ENCODE results near the gene TPRN.

Gene TPRN

DNA sequence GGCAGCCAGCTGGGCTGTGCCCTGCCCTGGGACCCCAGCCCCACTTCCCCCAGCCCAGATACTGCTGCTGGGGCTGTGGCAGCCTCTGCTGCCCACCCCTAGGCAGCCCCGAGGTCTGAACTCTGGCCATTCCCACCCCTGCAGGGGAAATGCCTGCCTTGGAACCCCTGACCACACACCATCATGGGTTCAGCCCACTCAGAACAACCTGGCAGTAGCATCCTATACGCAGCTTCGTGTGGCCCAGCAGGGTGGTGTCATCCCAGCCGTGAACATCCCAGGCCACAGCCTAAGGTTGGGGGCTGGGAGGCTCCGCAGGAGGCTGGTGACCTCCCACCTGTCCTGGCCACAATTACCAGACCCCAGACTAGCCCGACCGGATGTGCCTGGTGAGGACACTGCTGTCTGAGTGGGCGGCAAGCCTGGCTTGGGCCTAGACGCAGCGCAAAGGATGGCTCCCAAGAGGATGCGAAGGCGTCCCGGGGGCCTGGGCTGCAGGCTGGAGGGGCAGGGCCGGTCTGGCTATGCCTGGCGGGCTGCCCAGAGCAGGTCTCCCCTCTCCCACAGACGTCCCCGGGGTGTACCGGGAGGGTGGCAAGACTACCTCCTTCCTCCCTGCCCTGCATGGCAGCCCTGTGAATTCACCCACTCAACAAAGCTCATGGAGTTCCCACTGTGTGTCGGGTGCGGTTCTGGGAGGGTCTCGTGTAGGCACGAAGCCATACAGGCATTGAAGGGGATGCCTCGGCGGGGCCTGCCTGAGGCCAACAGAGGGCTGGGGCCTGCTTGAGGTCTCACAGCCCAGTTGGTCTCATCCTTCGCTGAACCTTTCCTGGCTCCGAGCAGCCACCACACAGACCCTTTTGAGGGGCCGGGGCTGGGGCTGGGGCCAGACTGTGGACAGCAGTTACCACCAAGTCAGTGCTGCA lies 28.7 kb upstream of the TPRN start:
- H3K27me3 ChIP-seq (ENCODE audit: control insufficient read depth in 1 of 2, insufficient read depth in 2 of 2, low read length in 2 of 2): peaks cover 12 to 28% of the 10 kb centered on the region in 2 donors
- no peaks in the 10 kb centered on the region for H3K36me3 ChIP-seq (ENCODE audit: control insufficient read depth in 1 of 2, insufficient read depth in 2 of 2, low read length in 2 of 2)
- H3K4me1 ChIP-seq (ENCODE audit: control insufficient read depth in 1 of 2, insufficient read depth in 2 of 2, low read length in 2 of 2): peaks cover 30 to 54% of the 10 kb centered on the region in 2 donors
- H3K27ac ChIP-seq (ENCODE audit: low read depth, low read length): peak overlapping the region; percentile 3
- no peak overlapping the region for H3K9ac ChIP-seq (ENCODE audit: low read depth in 1 of 2, low read length in 2 of 2)
- H3K9me3 ChIP-seq (ENCODE audit: control insufficient read depth in 1 of 2, low read length in 2 of 2): no peaks in the 10 kb centered on the region
- no peak overlapping the region for H3K4me3 ChIP-seq (ENCODE audit: low read depth in 1 of 2, low read length in 2 of 2)

DNA sequence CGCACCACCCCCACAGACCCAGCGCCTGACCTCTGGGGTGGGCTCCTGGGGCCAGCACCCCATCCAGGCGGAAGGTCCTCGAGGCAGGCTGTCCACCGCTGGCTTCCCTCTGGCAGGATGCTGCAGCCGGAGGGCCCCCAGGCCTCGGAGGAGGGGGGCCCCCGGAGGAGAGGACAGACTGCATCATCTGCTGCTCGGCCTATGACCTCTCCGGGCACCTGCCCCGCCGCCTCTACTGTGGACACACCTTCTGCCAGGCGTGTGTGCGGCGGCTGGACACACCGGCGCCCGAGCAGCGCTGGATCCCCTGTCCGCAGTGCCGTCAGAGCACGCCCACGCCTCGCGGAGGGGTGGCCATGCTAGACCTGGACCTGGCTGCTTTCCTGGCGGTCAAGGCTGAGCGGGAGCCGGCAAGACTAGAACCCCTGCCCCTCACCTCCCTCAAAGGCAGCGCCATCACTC lies 28.0 kb upstream of the TPRN start:
- no peaks in the 10 kb centered on the region for H3K9me3 ChIP-seq (ENCODE audit: control insufficient read depth in 1 of 2, low read length in 2 of 2)
- peaks cover 30 to 61% of the 10 kb centered on the region in 2 donors for H3K4me1 ChIP-seq (ENCODE audit: control insufficient read depth in 1 of 2, insufficient read depth in 2 of 2, low read length in 2 of 2)
- H3K4me3 ChIP-seq (ENCODE audit: low read depth in 1 of 2, low read length in 2 of 2): no peak overlapping the region
- peaks cover 11 to 25% of the 10 kb centered on the region in 2 donors for H3K27me3 ChIP-seq (ENCODE audit: control insufficient read depth in 1 of 2, insufficient read depth in 2 of 2, low read length in 2 of 2)
- no peak overlapping the region for H3K9ac ChIP-seq (ENCODE audit: low read depth in 1 of 2, low read length in 2 of 2)
- H3K27ac ChIP-seq (ENCODE audit: low read depth, low read length): no peak overlapping the region
- no peaks in the 10 kb centered on the region for H3K36me3 ChIP-seq (ENCODE audit: control insufficient read depth in 1 of 2, insufficient read depth in 2 of 2, low read length in 2 of 2)

DNA sequence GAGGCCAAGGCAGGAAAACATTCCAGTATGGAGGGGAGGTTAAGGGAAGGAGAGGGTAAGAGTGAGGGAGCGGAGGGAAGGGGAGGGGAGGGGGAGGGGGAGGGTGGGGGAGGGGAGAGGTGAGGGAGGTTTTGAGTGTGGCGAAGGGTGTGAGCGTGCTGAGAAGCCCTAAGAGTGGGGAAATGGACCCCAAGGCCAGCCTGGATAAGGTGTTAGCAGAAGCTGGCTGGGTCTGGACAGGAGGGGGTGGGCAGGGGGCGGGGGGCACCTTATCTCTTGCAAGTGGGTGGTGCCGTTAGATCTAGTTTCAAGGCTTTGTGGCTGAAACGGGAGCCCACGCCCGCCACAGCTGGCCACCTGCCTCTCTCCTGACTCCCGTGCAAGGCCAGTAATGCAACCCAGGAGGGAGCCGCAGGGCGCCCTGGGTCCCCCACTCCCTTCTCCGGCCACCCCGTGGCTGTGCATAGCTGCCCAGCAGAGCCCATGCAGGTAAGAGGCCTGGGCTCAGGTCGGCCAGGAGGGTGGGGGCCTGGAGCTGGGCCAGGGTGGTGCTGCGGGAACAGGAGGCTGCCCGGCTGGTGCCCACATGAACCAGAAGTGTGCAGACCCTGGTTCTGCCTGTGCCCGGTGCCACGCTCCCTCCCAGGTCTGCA lies 27.4 kb upstream of the TPRN start:
- H3K9me3 ChIP-seq (ENCODE audit: control insufficient read depth in 1 of 2, low read length in 2 of 2): no peaks in the 10 kb centered on the region
- peaks cover 11 to 20% of the 10 kb centered on the region in 2 donors for H3K27me3 ChIP-seq (ENCODE audit: control insufficient read depth in 1 of 2, insufficient read depth in 2 of 2, low read length in 2 of 2)
- peaks cover 32 to 63% of the 10 kb centered on the region in 2 donors for H3K4me1 ChIP-seq (ENCODE audit: control insufficient read depth in 1 of 2, insufficient read depth in 2 of 2, low read length in 2 of 2)
- no peak overlapping the region for H3K9ac ChIP-seq (ENCODE audit: low read depth in 1 of 2, low read length in 2 of 2)
- no peak overlapping the region for H3K4me3 ChIP-seq (ENCODE audit: low read depth in 1 of 2, low read length in 2 of 2)
- no peak overlapping the region for H3K27ac ChIP-seq (ENCODE audit: low read depth, low read length)
- H3K36me3 ChIP-seq (ENCODE audit: control insufficient read depth in 1 of 2, insufficient read depth in 2 of 2, low read length in 2 of 2): no peaks in the 10 kb centered on the region

GRCh38 chr9:137227054-137227852 lies 26.7 kb upstream of the TPRN start, which contains the start of gene RNF224:
Gene RNF224, plus strand, starts transcription at chr9:137227502. Its CDS starts 834 bp downstream, at chr9:137228336.
- Histone ChIP-seq H3K4me3 (ENCODE audit: low read depth in 1 of 2, low read length in 2 of 2) (no peak within 1 kb of the TSS), H3K9ac (ENCODE audit: low read depth in 1 of 2, low read length in 2 of 2) (peak within 1 kb of the TSS in 1 of 2 donors; percentile 7), H3K27ac (ENCODE audit: low read depth, low read length) (no peak within 1 kb of the TSS), H3K36me3 (ENCODE audit: control insufficient read depth in 1 of 2, insufficient read depth in 2 of 2, low read length in 2 of 2) (no peaks in the 10 kb centered on the region), H3K9me3 (ENCODE audit: control insufficient read depth in 1 of 2, low read length in 2 of 2) (no peaks in the 10 kb centered on the region), H3K27me3 (ENCODE audit: control insufficient read depth in 1 of 2, insufficient read depth in 2 of 2, low read length in 2 of 2) (peaks cover 11 to 17% of the 10 kb centered on the region in 2 donors), H3K4me1 (ENCODE audit: control insufficient read depth in 1 of 2, insufficient read depth in 2 of 2, low read length in 2 of 2) (peaks cover 34 to 63% of the 10 kb centered on the region in 2 donors)

DNA sequence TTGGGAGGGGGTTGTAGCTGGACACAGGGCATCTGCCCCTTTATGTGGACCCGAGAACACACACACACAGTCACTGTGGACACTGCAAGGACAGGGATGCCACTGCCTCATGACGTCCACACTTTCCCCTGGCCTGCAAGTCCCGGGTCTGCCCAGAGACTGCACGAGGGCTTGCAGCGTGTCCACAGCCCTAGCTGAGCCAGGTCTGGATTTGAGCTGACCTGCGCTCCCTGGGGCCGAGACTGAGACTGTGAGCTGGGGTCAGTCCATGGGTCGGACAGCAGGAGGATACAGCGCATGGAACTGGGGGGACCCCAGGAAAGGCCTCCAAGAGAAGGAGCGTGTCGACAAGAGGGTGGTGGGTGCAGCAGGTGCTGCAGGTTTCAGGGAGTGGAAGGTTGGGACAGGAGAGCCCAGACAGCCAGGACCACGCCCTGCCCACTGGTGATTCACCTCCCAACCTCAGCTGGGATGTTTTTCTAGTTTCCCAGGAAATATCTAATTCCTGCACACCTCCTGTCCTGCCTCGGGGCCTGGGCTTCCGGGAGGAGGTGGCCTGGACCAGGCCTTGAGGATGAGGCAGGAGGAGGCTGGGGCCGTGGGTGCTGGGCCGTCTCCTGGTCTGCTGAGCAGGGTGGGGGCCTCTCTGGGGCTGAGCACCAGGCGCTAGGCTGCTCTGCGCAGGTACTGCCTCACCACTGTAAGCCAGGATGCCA lies 26.0 kb upstream of the TPRN start:
- H3K9me3 ChIP-seq (ENCODE audit: control insufficient read depth in 1 of 2, low read length in 2 of 2): no peaks in the 10 kb centered on the region
- H3K9ac ChIP-seq (ENCODE audit: low read depth in 1 of 2, low read length in 2 of 2): no peak overlapping the region
- H3K4me1 ChIP-seq (ENCODE audit: control insufficient read depth in 1 of 2, insufficient read depth in 2 of 2, low read length in 2 of 2): peaks cover 34 to 58% of the 10 kb centered on the region in 2 donors
- H3K27ac ChIP-seq (ENCODE audit: low read depth, low read length): no peak overlapping the region
- H3K4me3 ChIP-seq (ENCODE audit: low read depth in 1 of 2, low read length in 2 of 2): no peak overlapping the region
- no peaks in the 10 kb centered on the region for H3K36me3 ChIP-seq (ENCODE audit: control insufficient read depth in 1 of 2, insufficient read depth in 2 of 2, low read length in 2 of 2)
- H3K27me3 ChIP-seq (ENCODE audit: control insufficient read depth in 1 of 2, insufficient read depth in 2 of 2, low read length in 2 of 2): peaks cover 4 to 12% of the 10 kb centered on the region in 2 donors

- no peak overlapping the region for H3K4me3 ChIP-seq (ENCODE audit: low read depth in 1 of 2, low read length in 2 of 2)
- peaks cover 4 to 12% of the 10 kb centered on the region in 2 donors for H3K27me3 ChIP-seq (ENCODE audit: control insufficient read depth in 1 of 2, insufficient read depth in 2 of 2, low read length in 2 of 2)
Measured at GRCh38 chr9:137225699-137226331, 25.3 kb upstream of the TPRN start.

DNA sequence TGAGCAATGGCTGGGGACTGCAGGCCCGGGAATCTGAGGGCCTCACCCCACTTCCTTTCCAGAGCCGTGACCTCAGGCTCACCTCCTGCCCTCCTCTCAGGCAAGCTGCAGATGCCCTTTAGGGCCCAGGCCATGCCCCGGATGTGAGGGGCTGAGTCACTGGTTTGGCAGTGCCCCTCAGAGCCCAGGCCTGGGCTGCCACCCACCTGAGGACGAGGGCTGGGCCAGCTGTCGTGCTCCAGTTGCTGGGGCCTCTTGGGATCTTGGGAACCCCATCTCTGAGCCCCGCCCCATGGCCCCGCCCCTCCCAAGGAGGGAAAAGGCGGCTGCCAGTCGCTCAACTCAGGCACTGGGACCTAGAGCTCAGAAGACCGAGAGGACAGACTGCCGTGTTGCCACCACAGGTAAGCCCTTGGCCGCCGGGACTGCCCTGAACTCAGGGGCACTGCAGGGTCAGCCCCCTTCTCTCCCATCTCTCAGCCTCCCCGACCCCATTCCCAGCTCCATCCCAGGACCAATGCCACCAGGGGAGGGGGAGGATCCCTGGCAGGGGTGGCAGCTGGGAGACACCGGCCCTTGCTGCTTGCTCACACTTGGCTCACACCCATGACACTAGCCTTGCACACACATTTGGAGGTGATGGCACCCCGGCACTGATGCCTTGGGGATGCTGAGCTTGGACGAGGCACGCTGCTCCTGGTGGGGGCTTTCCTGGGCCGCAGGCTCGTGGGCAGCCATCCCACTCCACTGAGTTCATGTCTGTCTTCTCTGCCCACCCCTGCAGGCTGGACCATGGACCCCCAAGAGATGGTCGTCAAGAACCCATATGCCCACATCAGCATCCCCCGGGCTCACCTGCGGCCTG lies 24.5 kb upstream of the TPRN start, which contains the start of gene CYSRT1:
CYSRT1 (plus strand) TSS at position 345 of the 865 bp plus-strand sequence; CDS start at position 793, 448 bp downstream.
- Histone ChIP-seq H3K4me1 (ENCODE audit: control insufficient read depth in 1 of 2, insufficient read depth in 2 of 2, low read length in 2 of 2) (peaks cover 19 to 43% of the 10 kb centered on the region in 2 donors), H3K27ac (ENCODE audit: low read depth, low read length) (no peak within 1 kb of the TSS)

More at GRCh38 chr9:137225699-137226331, 25.3 kb upstream of the TPRN start:
- H3K9ac ChIP-seq (ENCODE audit: low read depth in 1 of 2, low read length in 2 of 2): no peak overlapping the region
- no peaks in the 10 kb centered on the region for H3K36me3 ChIP-seq (ENCODE audit: control insufficient read depth in 1 of 2, insufficient read depth in 2 of 2, low read length in 2 of 2)
- H3K4me1 ChIP-seq (ENCODE audit: control insufficient read depth in 1 of 2, insufficient read depth in 2 of 2, low read length in 2 of 2): peaks cover 27 to 51% of the 10 kb centered on the region in 2 donors
- no peak overlapping the region for H3K27ac ChIP-seq (ENCODE audit: low read depth, low read length)
- H3K9me3 ChIP-seq (ENCODE audit: control insufficient read depth in 1 of 2, low read length in 2 of 2): no peaks in the 10 kb centered on the region

DNA sequence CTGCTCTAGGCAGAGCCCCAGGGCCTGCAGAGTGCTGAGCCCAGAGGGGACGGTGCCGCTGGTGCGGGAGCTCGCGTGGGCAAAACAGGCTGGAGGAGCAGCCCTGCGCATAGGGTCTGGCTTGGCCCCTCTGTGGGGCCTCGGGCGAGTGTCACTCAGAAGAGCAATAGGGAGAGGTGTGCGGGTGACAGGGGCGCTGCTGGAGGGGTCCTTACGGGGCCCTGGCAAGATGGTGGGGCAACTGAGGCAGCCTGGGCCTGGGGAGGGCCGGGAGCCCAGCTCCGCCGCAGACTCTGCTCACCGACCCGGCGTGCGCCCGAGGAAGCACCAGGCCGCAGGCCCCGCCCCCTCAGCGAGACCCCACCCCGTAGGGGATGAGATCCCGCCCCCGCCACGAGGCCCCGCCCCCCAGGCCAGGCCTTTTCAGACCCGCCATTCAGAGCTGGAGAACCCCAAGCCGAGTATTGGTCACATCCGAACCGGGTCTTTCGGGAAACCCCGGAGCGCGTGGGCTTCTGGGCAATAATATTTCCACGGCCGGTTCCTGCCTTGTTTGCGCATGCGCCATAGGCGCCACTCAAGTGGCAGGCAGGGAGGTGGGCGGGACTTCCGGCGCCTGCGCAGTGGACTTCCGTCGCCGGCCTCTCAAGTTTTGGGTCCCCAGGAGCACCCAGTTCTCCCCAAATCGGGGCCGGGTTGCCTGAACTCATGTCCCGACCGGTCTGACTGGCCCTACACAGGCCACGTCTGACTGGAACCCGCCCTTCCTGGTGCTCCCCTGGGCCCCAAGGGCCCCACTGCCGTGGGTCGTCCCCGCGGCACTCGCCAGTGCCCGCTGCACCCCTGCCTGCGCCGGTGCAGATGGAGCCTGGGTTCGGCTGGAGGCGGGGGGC lies 22.8 kb upstream of the TPRN start:
- peaks cover 20 to 48% of the 10 kb centered on the region in 2 donors for H3K4me1 ChIP-seq (ENCODE audit: control insufficient read depth in 1 of 2, insufficient read depth in 2 of 2, low read length in 2 of 2)
- peak overlapping the region; percentile 91 to 92 for H3K9ac ChIP-seq (ENCODE audit: low read depth in 1 of 2, low read length in 2 of 2)
- H3K4me3 ChIP-seq (ENCODE audit: low read depth in 1 of 2, low read length in 2 of 2): peak overlapping the region; percentile 80 to 86
- no peaks in the 10 kb centered on the region for H3K9me3 ChIP-seq (ENCODE audit: control insufficient read depth in 1 of 2, low read length in 2 of 2)
- peaks cover 0 to under 1% of the 10 kb centered on the region in 2 donors for H3K27me3 ChIP-seq (ENCODE audit: control insufficient read depth in 1 of 2, insufficient read depth in 2 of 2, low read length in 2 of 2)
- H3K27ac ChIP-seq (ENCODE audit: low read depth, low read length): peak overlapping the region; percentile 85
- no peaks in the 10 kb centered on the region for H3K36me3 ChIP-seq (ENCODE audit: control insufficient read depth in 1 of 2, insufficient read depth in 2 of 2, low read length in 2 of 2)

More for the DNA sequence above, 24.5 kb upstream of the TPRN start, which contains the start of gene CYSRT1:
- H3K4me3 ChIP-seq (ENCODE audit: low read depth in 1 of 2, low read length in 2 of 2): peak within 1 kb of the TSS; percentile 80 to 86
- H3K9me3 ChIP-seq (ENCODE audit: control insufficient read depth in 1 of 2, low read length in 2 of 2): no peaks in the 10 kb centered on the region
- H3K9ac ChIP-seq (ENCODE audit: low read depth in 1 of 2, low read length in 2 of 2): peak within 1 kb of the TSS; percentile 91 to 92
- H3K36me3 ChIP-seq (ENCODE audit: control insufficient read depth in 1 of 2, insufficient read depth in 2 of 2, low read length in 2 of 2): no peaks in the 10 kb centered on the region
- peaks cover 4 to 12% of the 10 kb centered on the region in 2 donors for H3K27me3 ChIP-seq (ENCODE audit: control insufficient read depth in 1 of 2, insufficient read depth in 2 of 2, low read length in 2 of 2)

Data from duodenal mucosa (tissue), 2 donors.